SKM-1 (cell line): Measurements from ENCODE around the gene MYB.

Experiments used
- DNase-seq: peaks from one replicate; lab custom pipeline; 2025; ENCODE audit not compliant: unreplicated experiment; lab: John Stamatoyannopoulos, UW

The MYB gene

DNA sequence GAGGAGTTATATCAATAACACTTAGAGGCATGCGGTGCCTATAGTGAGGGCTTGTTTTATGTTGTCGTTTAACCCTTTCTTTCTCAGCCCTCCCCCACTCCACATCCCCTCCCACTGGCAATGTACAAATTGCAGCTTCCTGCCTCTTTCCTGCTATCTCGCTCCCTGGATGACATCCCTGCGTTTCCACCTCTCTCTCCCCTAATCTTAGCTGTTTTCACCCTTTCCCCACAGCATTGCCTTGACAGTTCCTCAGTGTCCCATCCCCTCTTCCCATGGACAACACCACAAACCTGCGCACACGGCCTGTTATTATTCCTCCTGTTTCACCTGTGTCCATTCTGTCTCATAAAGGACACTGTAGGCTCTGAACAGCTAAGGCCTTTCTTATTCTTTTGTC, 34.5 kb downstream of the MYB start:
- DNase-seq: no peak

DNA sequence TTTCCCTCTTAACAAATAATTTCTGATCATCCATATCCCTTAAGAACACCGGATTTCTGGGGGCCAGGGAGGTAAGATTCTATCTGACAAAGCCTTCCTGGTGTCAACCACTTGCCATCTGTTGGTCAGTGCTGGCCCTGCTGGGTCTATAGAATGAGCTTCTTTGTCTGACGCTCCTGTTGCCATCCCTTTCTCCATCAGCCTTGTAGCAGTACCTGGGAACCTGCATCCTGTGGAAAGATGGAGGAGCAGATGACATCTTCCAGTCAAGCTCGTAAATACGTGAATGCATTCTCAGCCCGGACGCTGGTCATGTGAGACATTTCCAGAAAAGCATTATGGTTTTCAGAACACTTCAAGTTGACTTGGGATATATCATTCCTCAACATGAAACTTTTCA, 36.6 kb downstream of the MYB start:
- DNase-seq: no peak

DNA sequence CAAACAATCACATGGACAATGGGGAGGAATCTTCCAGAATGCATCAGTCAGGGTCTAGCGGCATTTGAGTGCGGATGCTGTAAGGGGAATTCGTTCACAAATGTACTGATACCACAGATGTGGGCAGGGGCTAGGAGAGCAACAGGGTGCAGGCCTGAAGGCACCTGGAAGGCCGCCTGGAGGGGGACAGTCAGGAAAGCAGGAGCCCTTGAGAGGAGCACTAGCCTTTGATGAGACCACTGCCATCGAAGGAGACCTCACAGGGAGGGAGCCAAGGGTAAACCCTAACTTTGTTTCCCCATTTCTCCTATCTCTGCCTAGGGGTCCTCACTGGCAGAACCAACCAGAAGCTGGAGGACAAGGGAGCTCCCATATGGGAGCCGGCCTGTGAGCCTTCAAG, 38.2 kb downstream of the MYB start:
- no peak for DNase-seq

DNA sequence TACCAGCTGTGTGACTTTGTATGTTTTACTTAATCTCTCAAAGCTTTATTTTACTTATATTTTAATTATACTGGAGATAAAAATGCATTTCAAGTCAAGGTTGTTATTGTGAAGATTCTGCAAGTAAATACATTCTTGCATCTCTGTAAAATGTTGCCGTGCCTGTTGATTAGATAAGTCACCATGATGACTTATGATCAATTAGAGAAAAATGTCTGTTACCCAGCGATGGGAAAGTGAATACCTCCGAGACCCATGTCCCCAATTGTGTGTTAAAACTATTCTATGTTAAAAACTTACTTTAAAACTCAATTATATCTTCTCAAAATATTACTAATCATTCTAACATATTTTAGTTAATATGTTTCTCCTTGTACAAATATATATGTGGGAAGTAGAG, 39.9 kb downstream of the MYB start:
- no peak for DNase-seq

DNA sequence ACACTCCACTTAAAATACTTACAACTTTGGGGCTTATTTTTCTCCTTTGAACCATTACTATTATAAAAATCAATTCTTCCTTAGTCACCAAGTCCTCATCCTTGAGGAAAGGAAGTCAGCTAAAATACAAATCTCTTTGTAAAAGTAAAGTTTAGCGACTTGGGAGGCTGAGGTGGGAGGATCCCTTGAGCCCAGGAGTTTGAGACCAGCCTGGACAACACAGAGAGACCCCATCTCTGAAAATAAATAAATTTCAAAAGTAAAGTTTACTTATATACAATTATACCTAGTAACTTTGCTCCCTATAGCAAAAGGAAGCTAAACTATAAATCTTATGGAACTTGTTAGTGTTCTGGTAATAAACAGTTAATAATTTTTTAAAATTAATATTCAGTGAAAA, 40.4 kb downstream of the MYB start:
- no peak for DNase-seq

DNA sequence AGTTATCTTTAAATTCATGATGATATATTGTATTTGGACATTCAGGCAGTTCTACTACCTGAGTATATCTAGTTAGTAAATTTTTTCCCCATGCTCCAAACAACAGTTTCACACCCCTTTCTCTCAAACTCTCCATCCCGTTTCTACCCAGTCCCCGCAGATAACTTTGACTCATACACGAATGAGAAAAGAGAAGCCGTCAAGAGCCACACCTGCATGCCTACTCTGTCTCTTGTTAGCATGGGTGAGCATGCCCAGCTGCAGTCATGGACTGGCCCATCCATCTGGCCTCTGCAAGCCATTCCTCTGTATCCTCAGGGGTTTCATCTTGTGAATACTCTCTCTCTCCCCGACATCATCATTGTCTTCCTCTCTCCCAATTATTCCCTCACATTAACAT, 41.5 kb downstream of the MYB start:
- no peak for DNase-seq

DNA sequence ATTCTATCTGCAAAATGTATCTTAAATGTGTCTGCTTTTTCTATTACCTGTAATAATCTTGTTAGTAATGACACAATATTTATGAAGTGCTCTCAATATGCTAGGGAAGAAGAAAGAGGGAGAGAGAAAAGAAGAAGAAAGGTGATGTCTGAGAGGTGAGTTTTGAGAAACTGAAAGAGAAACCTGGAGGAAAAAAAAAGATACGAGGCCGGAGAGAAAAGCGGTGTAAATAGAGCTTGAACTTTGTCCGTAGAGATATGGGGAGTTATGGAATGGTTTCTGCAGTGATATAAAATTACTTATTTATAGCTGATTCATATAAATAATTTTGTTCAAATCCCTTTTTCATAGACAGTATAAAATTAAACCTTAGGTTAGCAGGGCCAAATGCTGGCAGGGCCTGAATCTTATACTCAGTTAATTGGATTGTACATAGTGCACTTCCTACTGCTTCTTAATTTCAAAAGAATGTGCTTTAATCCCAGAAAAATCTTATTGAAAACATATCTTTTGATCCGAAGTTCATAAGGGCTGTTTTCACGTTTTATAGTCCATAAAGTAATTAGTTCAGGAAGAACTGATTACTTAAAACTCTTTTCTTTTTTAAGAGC, 43.0 kb downstream of the MYB start:
- no peak for DNase-seq

DNA sequence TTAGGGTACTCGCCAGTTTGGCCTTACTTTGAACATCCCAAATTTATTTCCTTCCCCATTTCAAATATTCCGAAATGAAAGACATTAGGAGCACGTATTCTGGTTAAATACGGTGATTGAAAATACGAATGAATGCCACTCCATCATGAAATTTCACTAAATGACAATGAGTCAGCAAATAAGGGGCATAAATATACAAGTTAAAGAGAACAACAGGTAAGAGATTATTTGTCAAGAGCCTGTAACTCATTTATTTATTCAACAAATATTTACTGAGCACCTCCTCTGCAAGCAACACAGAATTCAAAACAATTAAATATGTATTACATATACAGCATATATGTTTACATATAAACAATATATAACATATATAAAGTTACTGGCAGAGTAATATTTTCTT, 44.8 kb downstream of the MYB start:
- DNase-seq: no peak

DNA sequence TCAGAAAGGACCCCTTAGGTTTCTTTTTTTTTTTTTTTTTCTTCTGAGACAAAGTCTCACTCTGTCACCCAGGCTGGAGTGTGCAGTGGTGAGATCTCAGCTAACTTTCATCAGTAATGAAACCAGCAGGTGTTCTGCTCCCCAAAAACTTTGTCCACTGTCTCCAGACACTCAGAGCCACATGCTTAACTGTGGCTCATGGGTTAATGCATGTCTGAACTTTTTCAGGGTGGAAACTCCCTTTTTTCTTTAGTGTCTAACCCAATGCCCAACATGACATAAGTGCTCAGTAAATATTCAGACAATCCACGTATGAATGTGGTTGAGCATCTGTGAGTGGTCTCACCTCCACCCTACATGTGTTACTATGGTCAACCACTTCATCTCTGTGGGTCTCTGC, 45.4 kb downstream of the MYB start:
- no peak for DNase-seq

DNA sequence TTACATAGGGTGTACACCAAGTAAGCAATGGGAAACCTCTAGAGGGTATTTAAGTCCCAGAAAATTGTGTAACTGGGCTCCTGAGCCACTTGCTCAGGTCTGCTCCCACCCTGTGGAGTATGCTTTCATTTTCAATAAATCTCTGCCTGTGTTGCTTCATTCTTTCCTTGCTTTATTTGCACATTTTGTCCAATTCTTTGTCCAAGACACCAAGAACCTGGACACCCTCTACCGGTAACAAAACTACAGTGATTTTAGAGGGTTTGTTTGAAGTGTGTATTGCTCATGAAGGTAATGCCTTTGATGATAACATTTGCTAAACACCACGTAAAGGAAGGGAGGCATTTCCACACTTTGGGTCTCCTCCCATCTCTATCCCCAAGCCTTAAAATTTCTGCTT, 46.2 kb downstream of the MYB start:
- no peak for DNase-seq

DNA sequence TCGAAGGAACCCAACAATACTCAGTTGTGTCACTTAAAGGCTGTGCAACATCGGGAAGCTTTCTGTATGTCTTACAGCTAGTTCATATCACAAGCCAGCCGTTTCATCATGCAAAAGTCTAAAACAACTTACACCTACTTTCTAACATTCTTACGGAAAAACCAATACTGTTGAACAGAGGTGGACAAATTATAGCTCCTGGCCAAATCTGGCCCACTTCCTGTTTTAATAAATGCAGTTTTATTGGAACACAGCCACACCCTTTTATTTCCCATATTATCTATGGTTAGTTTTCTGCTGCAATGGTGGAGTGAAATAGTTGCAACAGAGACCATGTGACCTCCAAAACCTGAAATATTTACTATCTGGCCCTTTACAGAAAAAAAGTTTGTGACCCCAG, 46.6 kb downstream of the MYB start:
- no peak for DNase-seq

DNA sequence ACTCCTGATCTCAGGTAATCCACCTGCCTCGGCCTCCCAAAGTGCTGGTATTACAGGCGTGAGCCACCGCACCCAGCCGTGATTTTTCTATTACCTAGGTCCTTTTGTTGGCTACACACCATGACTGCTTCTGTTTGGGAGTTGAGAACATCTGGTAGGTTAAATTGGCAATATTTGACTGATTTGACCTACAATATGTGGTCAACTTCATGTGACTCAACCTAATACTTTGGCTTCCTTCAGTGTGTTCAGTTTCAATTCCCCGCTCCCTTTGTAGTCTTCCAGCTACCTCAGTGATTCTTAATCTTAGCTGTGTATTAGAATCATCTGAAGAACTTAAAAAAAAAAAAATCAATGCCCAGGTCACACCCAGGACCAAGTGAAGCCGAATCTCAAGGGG, 47.4 kb downstream of the MYB start:
- DNase-seq: no peak

DNA sequence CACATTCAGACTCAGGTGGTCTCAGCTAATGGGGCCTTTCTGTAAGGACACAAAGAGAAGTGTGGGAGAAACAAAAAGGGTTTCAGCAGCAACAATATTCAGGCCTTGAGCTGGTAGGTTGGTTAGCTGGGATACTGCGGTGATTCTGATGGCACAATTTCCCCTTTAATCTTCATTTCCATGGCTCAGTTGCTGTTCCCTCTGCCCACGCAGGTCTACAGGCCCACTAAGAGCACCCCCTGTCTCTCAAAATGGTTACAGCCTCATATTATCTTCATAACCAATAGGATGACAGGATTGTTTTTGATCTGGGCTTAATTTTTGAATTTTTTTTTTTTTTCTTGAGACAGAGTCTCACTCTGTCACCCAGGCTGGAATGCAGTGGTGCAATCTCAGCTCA, 48.9 kb downstream of the MYB start:
- no peak for DNase-seq

DNA sequence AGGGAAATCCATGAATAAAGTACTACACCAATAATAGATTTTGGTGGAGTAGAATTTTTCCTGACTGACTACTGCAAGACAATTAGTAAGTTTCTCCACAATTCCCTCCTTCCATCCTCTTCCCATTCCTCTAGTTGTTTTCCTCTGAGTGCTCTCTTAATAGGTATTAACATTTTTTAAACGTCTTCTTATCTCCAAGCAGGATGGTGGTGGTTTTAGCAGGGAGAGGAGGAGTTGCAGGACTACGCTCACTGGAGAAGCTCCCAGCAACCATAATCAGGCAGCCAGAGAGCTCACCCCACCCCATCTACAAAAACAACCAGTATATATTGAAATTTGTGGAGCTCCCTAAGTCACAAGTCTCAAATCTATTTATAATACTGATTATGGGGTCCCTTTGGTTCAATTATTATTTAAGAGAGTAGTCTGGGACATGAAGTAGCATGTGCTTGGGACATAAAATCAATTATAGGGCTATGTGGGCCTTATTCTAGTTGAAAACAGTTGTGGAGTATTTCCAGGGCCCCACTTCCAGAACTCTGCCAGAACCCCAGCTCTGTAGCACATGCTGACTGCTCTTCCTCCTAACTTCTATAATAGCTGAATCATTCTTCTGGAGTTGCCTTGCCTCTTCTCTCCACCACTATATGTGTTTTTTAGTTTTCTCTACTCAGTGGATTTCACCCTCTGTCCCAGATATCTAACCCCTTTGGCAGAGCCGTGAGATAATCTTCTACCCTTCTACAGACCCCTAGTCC, 49.8 kb downstream of the MYB start:
- no peak for DNase-seq

DNA sequence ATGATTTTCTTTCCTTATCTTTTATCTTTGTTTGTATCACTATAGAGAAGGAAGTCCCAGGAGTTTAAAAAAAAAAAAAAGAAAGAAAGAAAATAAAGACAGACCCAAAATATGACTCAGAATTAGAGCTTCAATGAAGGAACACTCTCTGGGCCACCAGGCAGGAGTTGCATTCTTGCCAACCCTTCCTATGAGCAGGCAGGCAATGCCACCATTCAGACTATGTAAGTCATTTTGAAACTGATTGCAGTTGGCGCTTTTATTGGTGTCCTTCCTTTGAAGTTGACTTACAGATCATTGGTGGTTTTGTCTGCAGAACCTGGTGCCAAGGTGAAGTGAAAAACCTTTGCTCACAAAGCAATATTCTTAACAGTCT, 50.3 kb downstream of the MYB start:
- DNase-seq: no peak

DNA sequence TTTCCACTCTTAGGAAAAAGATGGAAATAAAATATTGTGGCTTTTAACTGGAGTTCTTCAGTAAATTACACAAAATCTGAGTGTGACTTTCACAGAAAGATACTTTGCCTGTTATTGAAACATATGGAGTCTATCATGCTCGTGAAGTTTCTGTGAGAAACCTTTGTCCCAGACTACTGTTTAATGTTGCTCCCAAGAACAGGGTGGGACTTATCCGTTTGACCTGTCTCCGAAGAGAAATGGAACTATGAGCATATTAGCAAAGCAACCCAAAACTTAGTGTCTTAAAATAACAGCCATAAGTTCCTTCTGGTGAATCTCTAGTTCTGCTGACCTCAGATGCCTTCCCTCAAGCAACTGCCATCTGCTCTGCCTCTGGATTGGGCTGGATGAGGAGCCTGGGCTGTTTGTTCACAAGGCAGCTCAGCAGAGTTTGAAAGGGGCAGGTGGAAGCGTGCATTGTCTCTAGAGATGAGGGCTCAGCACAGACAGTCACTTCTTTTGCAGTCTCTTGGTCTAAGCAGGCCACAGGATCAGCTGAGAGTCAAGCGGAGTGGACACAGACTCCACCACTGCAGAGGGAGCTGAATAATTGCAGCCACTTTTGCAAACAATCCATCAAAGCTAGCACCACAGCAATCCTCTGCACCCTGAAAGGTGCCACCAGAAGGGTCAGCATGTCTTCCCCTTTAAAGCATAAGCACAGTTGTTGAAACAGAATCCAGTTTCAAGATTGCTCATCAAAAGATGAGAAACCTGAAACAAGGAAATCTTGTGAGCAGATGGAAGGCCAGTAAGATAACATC, 52.8 kb downstream of the MYB start:
- DNase-seq: no peak

DNA sequence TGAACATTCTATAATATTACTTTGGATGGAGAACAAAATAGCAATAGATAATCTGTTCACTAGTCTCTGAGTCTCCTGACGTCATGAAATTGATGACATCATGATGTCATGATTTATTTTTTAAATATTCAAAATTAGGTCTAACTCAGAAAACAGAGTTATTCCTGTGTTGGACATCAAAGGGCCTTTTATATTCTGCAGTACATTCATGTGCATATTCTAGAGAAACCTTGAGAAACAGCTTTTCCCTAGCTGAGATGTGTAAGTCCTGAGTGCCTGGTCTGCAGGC, 53.3 kb downstream of the MYB start:
- DNase-seq: no peak

DNA sequence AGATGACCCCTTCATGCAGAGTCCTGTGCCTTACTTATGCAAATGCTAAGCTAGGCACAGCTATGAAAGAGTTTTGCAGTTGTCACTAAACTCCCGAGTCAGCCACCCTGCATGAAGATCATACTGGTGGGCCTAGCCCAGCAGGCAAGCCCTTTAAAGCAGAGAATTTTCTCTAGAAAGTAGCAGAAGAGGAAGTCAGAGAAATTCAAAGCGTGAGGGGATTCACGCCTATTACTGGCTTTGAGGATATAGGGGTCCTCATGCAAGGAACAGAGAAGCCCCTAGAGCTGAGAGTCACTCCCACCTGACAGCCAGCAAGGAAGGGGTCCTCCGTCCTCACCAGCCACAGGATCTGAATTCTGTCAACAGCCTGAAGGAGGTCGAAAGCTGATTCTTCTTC, 54.6 kb downstream of the MYB start:
- DNase-seq: no peak

DNA sequence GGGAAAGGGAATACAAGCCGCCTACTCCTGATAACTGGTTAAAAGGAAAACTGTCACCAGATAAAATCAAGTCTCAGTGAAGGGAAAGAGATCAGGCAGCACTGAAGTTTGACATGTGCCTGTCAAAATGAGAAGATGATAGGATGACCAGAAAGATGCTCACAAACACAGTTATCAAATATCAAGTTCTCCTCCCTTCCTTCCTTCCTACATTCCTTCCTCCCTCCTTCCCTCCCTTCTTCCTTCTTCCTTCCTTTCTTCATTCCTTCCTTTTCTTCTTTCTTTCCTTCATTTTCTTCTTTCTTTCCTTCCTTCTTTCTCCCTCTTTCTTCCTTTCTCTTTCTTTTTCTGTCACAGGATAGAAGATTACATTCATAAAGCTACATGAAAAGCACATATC, 55.2 kb downstream of the MYB start:
- DNase-seq: no peak

DNA sequence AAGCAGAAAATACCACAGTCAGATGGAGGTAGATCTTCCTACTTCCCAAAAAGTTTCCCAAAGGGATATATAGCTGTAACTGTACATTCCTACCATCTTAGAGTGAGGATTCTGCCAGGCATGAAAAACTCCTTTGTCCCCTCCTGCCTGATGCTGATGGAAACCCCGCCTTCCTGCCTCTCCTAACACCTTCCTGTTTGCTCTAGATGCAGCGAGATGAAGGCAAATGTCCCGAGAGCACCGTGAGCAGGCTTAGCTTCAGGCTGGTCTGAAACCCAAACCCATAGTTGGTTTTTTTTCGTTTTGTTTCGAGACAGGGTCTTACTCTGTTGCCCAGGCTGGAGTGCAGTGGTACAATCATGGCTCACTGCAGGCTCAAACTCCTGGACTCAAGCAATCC, 55.6 kb downstream of the MYB start:
- DNase-seq: no peak

DNA sequence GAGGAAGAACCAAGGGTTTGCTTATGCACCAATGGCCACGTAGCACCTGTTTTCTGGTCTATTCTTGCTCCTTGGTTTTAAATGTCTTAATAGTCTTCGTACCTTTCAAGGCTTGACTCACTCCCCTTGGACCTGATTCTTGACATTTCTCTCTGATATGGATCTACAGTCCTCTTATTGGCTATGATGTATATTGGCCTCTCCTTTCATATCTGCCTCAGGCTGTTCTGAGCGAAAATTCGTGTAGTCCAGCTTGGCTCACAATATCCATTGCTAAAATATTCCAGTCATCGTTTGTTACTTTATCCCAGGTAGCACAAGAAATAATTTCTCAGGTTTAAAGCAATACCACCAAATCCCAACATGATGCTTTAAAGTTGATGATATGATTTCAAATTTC, 59.6 kb downstream of the MYB start:
- no peak for DNase-seq
